RWPE2 (cell line): ENCODE data around the gene TTLL13.

Experiments used
- ATAC-seq: fragments of 200-7000 bp; cut with Tn5 transposase; 3 replicates; pipeline ENCODE4 v1.9.1; 2021; ENCODE audit warnings: low read depth
- DNase-seq: peaks from one replicate; pipeline ENCODE4 v3.0.0-alpha.2; 2020; ENCODE audit warnings: low spot score
- H3K27ac ChIP-seq: fragments of 450-650 bp; 2 replicates; pipeline ENCODE4 v1.5.1; 2017; ENCODE audit warnings: mild to moderate bottlenecking; ENCODE audit not compliant: poor library complexity, severe bottlenecking
- H3K27me3 ChIP-seq: fragments of 250-450 bp; sonication (Bioruptor Pico); 2 replicates; pipeline ENCODE4 v1.5.1; 2021; ENCODE audit warnings: mild to moderate bottlenecking, moderate library complexity; ENCODE audit not compliant: insufficient read depth, poor library complexity, severe bottlenecking
- H3K36me3 ChIP-seq: fragments of 250-450 bp; sonication (Bioruptor Pico); 2 replicates; pipeline ENCODE4 v1.5.1; 2020; ENCODE audit warnings: low read depth, mild to moderate bottlenecking, moderate library complexity
- H3K4me1 ChIP-seq: fragments of 250-450 bp; sonication (Bioruptor Pico); 2 replicates; pipeline ENCODE4 v1.5.1; 2021; ENCODE audit warnings: mild to moderate bottlenecking, moderate library complexity; ENCODE audit not compliant: insufficient read depth, poor library complexity, severe bottlenecking
- H3K4me3 ChIP-seq: fragments of 250-450 bp; sonication (Bioruptor Pico); 2 replicates; pipeline ENCODE4 v1.5.1; 2021; ENCODE audit warnings: mild to moderate bottlenecking, moderate library complexity; ENCODE audit not compliant: severe bottlenecking
- H3K9me3 ChIP-seq: fragments of 250-450 bp; sonication (Bioruptor Pico); 2 replicates; pipeline ENCODE4 v1.5.1; 2021; ENCODE audit warnings: mild to moderate bottlenecking, moderate library complexity; ENCODE audit not compliant: severe bottlenecking
- CTCF ChIP-seq: fragments of 450-650 bp; IDR thresholded peaks from one replicate; pipeline ENCODE4 v1.5.1; 2017; ENCODE audit warnings: mild to moderate bottlenecking, moderate library complexity; ENCODE audit not compliant: poor library complexity, severe bottlenecking

Gene TTLL13

GRCh38 chr15:90202929-90203328, 46.4 kb upstream of the TTLL13 start:
- Histone ChIP-seq H3K4me3 (peak overlapping the region; percentile 73), H3K36me3 (peaks cover 73% of the 10 kb centered on the region), H3K4me1 (peaks cover 47% of the 10 kb centered on the region), H3K27ac (peak overlapping the region; percentile 98), H3K9me3 (no peaks in the 10 kb centered on the region), H3K27me3 (no peaks in the 10 kb centered on the region)
- no peak for TF ChIP-seq CTCF
- no peak for ATAC-seq
- DNase-seq = no peak

- Histone ChIP-seq H3K9me3 (no peaks in the 10 kb centered on the region), H3K4me1 (peaks cover 43% of the 10 kb centered on the region), H3K27me3 (no peaks in the 10 kb centered on the region), H3K27ac (peak overlapping the region; percentile 98), H3K36me3 (peaks cover 73% of the 10 kb centered on the region), H3K4me3 (peak overlapping the region; percentile 73)
- DNase-seq = no peak
- no peak for TF ChIP-seq CTCF
- no peak for ATAC-seq
These were observed 45.9 kb upstream of the TTLL13 start for GRCh38 chr15:90203473-90203872.

- peaks cover 73% of the 10 kb centered on the region for H3K36me3 ChIP-seq
- peak overlapping the region; percentile 98 for H3K27ac ChIP-seq
- H3K4me3 ChIP-seq = peak overlapping the region; percentile 73
- H3K4me1 ChIP-seq = peaks cover 46% of the 10 kb centered on the region
- no peaks in the 10 kb centered on the region for H3K27me3 ChIP-seq
- ATAC-seq (no peak), DNase-seq (no peak)
- no peaks in the 10 kb centered on the region for H3K9me3 ChIP-seq
- TF ChIP-seq CTCF = no peak
These were observed 45.4 kb upstream of the TTLL13 start for GRCh38 chr15:90203922-90204321.

- Histone ChIP-seq H3K4me1 (peaks cover 55% of the 10 kb centered on the region), H3K36me3 (peaks cover 87% of the 10 kb centered on the region), H3K4me3 (no peak overlapping the region), H3K9me3 (no peaks in the 10 kb centered on the region), H3K27ac (peak overlapping the region; percentile 98), H3K27me3 (no peaks in the 10 kb centered on the region)
- ATAC-seq (no peak), DNase-seq (no peak)
- TF ChIP-seq CTCF = no peak
These were observed 44.1 kb upstream of the TTLL13 start for GRCh38 chr15:90205050-90205848.

- H3K4me3 ChIP-seq = no peak overlapping the region
- DNase-seq = no peak
- H3K36me3 ChIP-seq = peaks cover 93% of the 10 kb centered on the region
- ATAC-seq = no peak
- H3K27ac ChIP-seq = peak overlapping the region; percentile 98
- no peaks in the 10 kb centered on the region for H3K27me3 ChIP-seq
- no peaks in the 10 kb centered on the region for H3K9me3 ChIP-seq
- peaks cover 56% of the 10 kb centered on the region for H3K4me1 ChIP-seq
- TF ChIP-seq CTCF = no peak
These were observed 43.5 kb upstream of the TTLL13 start for GRCh38 chr15:90205886-90206285.
